NCI-H1417 (cell line): ENCODE results near the gene CRTAC1.
A peak's percentile ranks its signal among the peaks of the same experiment; 100 is the strongest.
"Not testable (repeated sequence)": the region's sequence is repeated elsewhere in the genome, so short reads cannot be mapped to it uniquely, and the experiment has no call there.

Source experiments
- DNase-seq, 3 experiments: peaks; one replicate each; lab custom pipeline; 2025; lab: John Stamatoyannopoulos, UW

CRTAC1 gene

GRCh38 chr10:97842656-97843280 is 187.7 kb downstream of the CRTAC1 start:
- peak in 1 of 3 experiments; percentile 26 for DNase-seq

- not testable (repeated sequence) for DNase-seq
These were observed 188.3 kb downstream of the CRTAC1 start for GRCh38 chr10:97842114-97842513.

GRCh38 chr10:97841166-97841565 is 189.3 kb downstream of the CRTAC1 start:
- not testable (repeated sequence) for DNase-seq

GRCh38 chr10:97838091-97838490 is 192.3 kb downstream of the CRTAC1 start:
- DNase-seq = no peak

GRCh38 chr10:97836446-97836845 is 194.0 kb downstream of the CRTAC1 start:
- no peak for DNase-seq

- no peak for DNase-seq
These were observed 199.2 kb downstream of the CRTAC1 start for GRCh38 chr10:97831259-97831658.

- DNase-seq = peak; percentile 25 to 69 (median 43)
These were observed 200.4 kb downstream of the CRTAC1 start for GRCh38 chr10:97830064-97830463.

GRCh38 chr10:97828721-97829120 is 201.7 kb downstream of the CRTAC1 start:
- DNase-seq = no peak

GRCh38 chr10:97827702-97828291 is 202.6 kb downstream of the CRTAC1 start:
- no peak for DNase-seq

GRCh38 chr10:97826892-97827291 is 203.5 kb downstream of the CRTAC1 start:
- DNase-seq = no peak

GRCh38 chr10:97825020-97825760 is 205.2 kb downstream of the CRTAC1 start:
- no peak for DNase-seq

- no peak for DNase-seq
These were observed 206.7 kb downstream of the CRTAC1 start for GRCh38 chr10:97823734-97824133.

GRCh38 chr10:97822261-97822687 is 208.1 kb downstream of the CRTAC1 start:
- DNase-seq = peak in 2 of 3 experiments; percentile 32 to 58

- peak in 2 of 3 experiments; percentile 55 to 76 for DNase-seq
These were observed 208.9 kb downstream of the CRTAC1 start for GRCh38 chr10:97821308-97822038.

GRCh38 chr10:97820096-97820704 is 210.2 kb downstream of the CRTAC1 start:
- DNase-seq = no peak

- DNase-seq = no peak
These were observed 211.8 kb downstream of the CRTAC1 start for GRCh38 chr10:97818572-97818971.

GRCh38 chr10:97816609-97817008 is 213.8 kb downstream of the CRTAC1 start:
- no peak for DNase-seq
